HG02970 (cell line): ENCODE results near the gene NUDT14.

Experiments used
- ATAC-seq: cut with Tn5 transposase; IDR thresholded peaks from one replicate; pipeline ENCODE4 v1.9.1; 2021; ENCODE audit warnings: mild to moderate bottlenecking, moderate library complexity, moderate number of reproducible peaks; ENCODE audit not compliant: unreplicated experiment, low FRiP score

The NUDT14 gene

DNA sequence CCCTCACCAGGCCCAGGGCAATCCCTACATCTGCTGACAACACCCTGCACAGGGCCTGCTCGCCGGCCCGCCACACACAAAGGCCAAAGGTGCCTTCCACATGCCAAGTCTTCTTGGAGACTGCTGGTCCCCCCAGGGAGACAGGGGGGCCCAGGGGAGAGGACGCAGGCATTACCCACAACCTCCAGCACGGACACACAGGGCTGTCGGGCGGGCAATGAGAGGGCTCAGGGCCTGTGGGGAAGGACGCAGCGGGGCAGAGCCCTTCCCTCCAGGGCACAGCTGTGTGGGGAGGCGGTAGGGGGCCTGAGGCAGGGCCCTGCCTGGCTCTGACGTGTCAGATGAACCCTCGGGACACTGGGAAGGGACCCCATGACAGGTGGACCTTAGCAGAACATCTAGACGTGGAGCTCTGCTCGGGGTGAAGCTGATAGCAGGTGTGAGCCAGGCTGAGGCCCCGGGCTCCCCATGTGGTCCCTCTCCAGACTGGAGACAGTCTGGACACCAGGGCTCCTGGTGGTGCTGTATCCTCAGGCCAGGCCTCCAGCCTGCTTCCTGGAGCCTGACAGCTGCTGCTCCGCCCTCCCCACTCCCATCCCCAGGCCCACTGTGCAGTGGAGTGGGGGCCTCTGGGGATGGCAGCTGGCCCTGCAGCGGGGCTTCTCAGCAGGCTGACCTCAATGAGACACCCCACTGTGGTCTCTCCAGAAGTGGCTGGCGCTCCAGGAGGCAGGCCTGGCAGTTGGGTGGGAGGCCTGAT lies 31.6 kb upstream of the NUDT14 start:
- no peak for ATAC-seq

- no peak for ATAC-seq
Measured at GRCh38 chr14:105211758-105212089, 30.6 kb upstream of the NUDT14 start.

GRCh38 chr14:105211086-105211757 lies 30.1 kb upstream of the NUDT14 start:
- no peak for ATAC-seq

DNA sequence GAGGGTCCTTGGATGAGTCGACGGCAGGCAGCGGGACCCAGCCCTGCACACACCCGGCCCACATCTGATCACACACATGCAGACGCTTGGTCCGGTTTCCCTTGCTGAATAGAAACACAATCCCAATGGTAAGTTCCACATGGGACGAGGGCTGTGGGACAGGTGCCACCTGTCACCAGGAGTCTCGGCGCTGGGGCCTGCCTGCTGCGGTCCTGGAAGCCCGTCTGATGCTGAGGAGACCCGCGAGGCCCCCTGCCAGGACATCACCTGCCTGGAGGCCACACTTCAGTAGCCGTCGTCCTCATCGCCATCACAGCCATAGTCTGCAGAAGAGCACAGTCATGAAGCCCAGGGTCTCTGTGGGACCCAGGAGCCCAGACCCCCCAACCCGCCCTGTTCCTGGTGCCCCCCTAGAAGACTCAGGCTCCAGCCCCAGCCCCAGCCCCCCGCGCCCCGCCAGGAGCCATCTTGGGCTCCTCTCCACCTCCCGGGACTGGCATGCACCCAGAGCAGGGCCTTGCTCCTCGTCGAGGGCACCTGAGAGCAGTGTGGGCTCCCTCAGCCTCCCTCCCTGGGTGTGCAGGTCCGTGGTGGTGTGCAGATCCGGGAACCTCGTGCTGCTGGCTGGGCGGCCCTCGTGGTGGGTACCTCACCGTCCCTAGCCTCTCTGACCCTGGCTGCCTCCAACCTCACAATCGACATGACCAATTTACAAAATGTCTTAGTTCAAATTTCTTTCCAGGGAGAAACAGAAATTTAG lies 29.3 kb upstream of the NUDT14 start:
- no peak for ATAC-seq

GRCh38 chr14:105209646-105210045 lies 28.5 kb upstream of the NUDT14 start:
- ATAC-seq: no peak

- ATAC-seq: no peak
Measured at GRCh38 chr14:105209091-105209490, 28.0 kb upstream of the NUDT14 start.

- no peak for ATAC-seq
Measured at GRCh38 chr14:105208738-105209075, 27.6 kb upstream of the NUDT14 start.

DNA sequence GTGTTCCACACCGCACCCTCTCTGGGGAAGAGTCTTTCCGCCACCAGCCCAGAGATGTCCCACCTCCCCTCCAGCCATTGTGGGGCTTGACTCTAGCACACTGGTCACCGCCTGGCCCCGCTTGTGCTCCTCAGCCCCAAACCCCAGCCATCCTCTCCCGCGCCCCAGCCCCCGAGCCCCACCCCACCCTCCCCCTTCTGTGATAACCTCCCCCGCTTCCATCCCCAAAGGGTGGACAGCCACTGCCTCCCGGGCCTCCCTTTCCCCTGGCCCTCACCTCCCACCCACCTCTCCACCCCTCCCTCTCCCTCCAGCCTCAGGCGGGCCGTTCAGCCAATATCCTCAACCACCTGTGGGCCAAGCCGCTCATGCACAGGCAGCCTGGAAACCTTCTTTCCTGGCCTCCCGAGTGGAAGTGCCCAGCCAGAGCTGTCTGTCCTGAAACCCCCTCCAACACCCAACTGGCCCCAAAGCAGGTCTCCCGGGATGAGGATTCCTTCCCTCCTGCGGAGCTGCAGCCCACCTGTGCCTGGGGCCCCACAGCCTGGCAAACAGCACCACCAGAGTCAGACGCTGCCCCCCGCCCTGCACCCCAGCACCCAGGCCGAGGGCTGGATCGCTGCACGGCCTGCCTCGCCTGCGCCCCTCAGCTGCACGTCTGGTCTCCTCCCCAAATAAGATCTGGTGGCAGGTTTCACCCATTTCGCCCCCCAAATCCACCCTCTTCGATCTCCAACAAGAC lies 27.1 kb upstream of the NUDT14 start:
- ATAC-seq: no peak

DNA sequence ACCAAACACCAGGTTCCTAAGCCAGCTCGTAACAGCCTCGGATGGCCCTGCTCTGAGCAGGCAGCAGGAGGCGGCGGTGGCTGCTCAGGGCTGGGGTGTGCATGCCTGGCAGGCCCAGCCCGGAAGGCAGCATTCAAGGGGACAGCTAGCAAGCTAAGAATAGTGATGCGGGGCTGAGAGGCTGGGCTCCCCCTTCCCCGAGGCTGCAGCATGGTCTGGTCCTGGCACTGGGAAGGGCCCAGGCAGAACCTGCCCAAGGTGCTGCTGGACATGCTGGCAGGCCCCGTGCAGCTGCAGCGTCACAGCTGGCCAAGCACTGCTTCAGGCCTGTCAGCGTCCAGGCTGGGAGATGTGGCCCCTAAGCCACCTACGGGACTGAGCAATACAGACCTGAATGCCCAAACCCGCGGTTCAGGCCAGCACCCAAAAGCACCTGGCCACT lies 26.4 kb upstream of the NUDT14 start:
- ATAC-seq: no peak

DNA sequence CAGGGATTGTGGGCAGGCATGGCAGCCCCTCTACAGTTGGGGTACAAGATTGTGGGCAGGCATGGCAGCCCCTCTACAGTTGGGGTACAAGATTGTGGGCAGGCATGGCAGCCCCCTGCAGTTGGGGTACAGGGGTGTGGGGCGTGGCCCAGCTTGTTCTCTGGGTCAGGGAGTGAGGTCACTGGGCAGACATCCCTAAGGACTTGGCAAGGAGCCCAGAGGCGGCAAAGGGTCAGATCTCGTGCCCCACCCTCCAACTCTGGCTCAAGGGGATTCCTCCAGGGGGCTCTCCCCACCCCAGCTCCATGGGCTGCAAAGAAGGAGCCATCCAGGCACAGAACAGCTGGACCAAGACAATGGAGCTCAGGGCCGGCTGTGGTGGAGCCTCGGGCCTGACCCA lies 25.8 kb upstream of the NUDT14 start:
- no peak for ATAC-seq

DNA sequence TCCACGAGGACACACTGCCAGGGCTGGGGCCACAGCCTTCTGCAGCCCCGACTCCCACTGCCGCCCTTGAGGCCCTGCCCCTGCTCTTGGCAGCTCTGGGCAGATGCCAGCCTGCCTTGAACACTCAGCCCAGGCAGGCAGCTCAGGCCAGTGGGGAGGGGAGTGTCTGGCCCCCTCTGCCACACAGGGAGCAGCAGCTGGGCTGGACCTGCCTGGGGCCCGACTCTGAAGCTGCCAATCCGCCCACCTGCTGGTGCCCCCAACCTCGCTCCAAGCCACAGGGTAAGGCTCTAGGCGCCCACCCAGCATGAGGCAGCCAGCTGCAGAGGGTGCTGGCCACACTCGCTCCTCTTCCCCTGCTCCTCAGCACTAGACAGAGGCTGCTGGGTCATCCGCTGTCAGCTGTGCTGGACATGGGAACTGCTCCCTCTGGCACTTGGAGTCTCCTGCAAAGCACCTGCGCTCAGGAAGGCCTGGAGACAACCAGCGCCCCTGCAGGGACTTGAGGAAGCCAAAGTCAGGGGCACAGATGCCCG lies 24.6 kb upstream of the NUDT14 start:
- ATAC-seq: no peak

DNA sequence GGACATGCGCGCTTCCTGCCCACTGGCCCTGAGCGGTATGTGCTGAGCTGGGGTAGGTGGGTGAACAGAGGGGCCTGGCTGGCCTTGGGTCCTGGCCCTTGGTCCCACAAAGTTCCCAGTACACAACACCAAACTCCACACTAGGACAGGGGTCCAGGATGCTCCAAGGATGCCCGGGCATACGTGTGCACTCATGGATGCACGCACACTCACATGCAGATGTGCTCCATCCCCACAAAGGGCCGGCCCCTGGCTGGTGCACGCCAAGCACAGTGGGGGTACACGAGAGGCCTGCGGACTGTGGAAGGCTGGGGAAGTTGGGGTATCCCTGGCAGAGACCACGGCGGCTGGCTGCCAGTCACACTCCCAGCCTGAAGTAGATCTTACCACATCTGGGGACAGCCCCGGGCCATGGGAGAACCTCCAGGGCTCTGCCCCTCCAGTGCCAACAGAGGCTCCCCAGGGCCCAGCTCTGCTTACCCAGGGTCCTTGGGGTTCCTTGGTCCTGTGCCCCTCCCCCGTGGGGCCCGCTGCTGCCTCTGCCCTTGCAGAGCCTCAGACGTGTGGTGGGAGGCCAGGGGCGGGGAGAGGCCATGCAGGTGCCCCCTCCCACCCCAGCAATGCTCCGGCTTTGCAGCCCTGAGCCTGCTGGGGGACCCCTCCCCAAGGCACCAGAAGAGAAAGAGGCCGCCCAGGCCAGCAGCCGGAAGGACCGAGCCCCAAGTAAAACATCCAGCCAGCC lies 24.0 kb upstream of the NUDT14 start:
- ATAC-seq: no peak

DNA sequence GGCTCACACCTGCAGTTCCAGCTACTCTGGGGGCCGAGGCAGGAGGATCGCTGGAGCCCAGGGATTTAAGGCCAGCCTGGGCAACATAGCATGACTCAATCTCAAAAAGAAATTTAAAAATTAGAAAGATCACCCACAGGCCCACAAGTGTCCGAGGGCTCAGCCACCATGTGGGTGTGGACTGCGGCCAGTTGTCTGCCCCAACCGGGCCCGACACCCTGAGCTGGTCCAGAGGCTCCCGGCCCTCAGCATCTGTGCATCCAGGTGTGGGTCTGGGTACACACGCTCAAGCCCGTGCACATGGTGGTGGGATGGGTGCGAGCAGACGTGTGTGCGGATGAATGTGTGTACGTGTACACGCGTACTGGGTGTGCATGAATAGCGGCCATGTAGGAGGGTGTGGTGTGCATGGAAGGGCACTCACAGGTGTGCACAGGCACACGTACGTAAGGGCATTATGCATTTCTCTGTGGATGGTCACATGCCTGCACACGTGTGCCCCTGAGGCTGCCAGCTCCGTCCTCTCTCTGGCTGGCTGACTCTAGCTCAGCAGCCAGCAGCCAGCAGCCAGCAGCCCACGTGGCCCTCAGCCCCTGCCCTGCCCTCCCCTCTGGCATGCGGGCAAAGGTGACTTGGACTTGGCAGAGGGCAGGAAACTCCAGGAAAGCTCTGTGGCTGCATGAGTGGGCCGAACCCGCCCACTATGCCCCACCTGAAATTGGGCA lies 23.3 kb upstream of the NUDT14 start:
- no peak for ATAC-seq

DNA sequence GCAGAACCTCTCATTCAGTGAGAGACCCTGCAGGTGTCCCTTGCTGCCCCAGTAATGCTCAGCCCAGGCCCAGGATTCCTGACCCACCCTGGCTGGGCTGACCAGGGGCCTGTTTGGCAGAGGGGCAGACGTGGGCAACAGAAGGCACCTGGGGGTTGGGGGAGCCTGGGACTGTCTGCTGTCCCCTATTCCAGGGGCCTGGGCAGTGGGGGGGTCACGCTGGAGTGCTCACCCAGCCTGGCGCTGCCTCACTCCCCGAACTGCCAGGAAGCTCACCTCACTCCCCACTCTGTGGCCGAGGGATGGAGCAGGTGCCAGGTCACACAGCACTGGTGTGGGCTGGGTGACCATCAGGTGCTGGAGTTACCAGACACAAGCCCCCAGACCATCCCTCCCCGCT lies 22.6 kb upstream of the NUDT14 start:
- no peak for ATAC-seq

DNA sequence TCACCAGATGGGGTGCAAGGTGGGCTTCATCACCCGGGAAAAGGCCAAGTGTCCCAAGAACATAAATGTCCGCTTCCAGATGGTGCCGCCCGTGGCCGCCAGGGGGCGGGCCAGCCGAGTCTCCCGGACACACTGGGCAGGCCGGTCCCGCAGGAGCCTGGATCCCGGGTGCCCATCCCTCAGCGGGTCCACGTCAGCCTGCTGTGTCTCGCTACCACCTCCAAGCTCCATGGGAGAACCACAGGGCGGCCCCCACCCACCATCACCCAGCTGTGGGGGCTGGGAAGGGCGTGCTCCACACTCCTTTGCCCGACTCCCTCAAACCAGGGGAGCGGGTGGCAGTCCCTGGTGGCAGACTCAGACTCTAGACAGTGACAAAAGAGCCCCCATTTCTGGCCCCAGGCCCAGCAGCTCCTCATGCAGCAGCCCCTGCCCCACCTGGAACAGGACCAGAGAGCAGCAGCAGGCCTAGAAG lies 22.0 kb upstream of the NUDT14 start:
- no peak for ATAC-seq

DNA sequence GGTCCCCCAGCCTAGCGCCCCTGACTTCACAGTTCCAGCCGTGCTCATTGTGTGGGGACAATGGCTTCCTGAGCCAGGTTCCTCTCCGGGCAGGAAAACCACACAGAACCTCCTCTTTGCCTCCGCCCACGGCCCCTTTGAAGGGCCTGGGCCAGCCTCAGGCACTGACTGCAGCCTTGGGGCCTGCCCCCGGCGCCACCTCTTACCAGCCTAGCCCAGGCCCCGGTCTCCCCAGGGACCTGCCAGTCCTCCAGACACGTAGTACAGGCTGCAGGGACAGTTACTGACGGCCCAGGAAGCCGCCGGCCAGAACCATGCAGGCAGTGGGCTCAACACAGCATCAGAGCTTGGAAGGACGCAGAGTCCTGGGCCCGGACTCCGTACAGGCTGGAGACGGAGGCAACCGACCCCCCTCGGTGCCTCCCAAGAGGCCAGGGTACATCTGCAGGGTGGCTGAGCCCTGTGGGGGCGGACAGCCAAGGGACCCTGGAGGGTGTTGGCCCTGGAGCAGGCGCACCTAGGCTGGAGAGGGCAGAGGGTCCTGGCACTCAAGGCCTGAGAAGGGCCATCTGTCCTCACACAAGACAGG lies 20.9 kb upstream of the NUDT14 start:
- no peak for ATAC-seq

DNA sequence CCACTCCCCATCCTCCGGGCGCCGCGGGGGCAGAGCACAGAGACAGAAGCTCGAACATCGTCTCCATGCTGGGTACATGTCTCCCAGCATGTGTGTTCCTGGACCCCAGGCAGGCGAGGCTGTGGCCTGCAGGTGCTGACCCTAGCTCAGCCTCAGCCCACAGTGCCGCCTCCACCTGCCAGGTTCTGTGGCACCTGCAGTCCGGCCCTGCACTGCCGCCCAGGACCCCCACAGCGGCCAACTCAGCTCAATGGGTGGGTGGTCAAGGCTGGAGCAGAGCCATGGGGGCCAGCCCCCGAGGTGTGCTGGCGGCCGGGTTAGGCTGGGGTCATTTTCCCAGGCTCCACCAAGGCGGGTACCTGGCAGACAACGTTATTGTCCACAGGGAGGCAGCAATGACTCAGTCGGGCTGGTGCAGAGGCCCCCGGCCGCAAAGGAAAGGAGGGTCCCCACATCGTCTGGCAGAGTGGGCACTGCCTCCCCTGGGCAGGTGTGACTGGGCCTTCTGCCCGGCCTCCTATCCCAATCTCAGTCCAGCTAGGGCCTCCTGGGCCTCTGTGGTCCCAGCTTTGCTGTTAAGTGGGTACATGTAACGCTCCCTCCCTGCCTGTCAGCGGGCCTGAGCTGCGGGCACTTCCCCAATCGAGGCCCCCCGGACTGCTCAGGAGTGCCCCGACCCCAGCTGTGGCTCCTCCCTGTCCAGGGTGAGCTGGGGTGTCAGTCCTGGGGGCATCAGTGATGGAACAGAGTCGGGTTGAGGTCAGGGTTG lies 20.2 kb upstream of the NUDT14 start:
- no peak for ATAC-seq

GRCh38 chr14:105200641-105201040 lies 19.5 kb upstream of the NUDT14 start:
- ATAC-seq: no peak
